Bronchial epithelial cell (primary cell): ENCODE data around the gene TNFRSF19. TPM values are rescaled to one million over a fixed set of nuclear protein-coding genes. Genes with fewer than 3 reads are reported as not detected.

Source experiments
- DNase-seq: peaks from one replicate; pipeline ENCODE4 v3.0.0-alpha.2; 2010; ENCODE audit warnings: low read depth
- FAIRE-seq: peaks from 2 replicates; lab custom pipeline; 2011; peaks lifted over from hg19 to GRCh38; lab: Jason Lieb, UNC
- H3K27me3 ChIP-seq: 2 replicates; pipeline ENCODE4 v1.5.1; 2011; ENCODE audit warnings: low read length; ENCODE audit not compliant: control insufficient read depth, insufficient read depth
- H3K36me3 ChIP-seq: 2 replicates; pipeline ENCODE4 v1.5.1; 2011; ENCODE audit warnings: low read length; ENCODE audit not compliant: control insufficient read depth, insufficient read depth
- H3K4me3 ChIP-seq: 2 replicates; pipeline ENCODE4 v1.5.1; 2011; ENCODE audit warnings: mild to moderate bottlenecking, low read depth, low read length, control low read depth
- total RNA-seq: library from RNA; depleted of rRNA; stranded (reverse); fragments of >200 nt; gene quantifications from 2 replicates; pipeline ENCODE4 v1.2.1, GENCODE V29; 2014
- TF ChIP-seq, protein P1 (sequence below): IDR thresholded peaks from 2 replicates; pipeline ENCODE4 v1.5.1; 2011; ENCODE audit warnings: mild to moderate bottlenecking, moderate library complexity, low read length, control low read depth, inconsistent platforms; ENCODE audit not compliant: insufficient read depth, severe bottlenecking

The TNFRSF19 gene
- total RNA-seq, 1 donor from 2014 or later: 1.3 TPM

DNA sequence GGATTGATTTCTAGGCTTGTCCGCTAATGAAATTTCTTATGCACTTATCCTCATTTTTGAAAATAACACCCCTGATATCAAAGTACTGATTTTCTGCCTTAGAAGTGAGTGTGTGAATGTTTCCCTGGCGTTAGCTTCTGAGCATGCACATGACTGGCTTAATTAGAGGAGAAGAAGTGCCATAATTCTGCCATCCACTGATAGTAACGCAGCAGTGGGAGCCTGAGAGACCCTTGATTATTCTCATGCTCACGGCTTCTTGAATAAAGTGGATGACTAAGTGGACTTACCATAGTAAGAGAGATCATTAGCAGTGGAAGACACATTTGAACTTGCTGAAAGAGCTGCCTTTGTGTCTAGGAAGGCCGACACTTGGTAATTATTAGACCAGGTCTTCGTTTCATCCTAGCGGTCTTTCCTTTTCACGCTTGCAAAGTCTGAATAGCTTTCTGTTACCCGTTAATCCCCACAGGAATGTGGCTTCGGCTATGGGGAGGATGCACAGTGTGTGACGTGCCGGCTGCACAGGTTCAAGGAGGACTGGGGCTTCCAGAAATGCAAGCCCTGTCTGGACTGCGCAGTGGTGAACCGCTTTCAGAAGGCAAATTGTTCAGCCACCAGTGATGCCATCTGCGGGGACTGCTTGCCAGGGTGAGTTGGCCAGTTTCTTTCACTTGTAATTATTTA, 45.3 kb downstream of the TNFRSF19 start:
- no peak for FAIRE-seq
- TF ChIP-seq, protein P1, sequence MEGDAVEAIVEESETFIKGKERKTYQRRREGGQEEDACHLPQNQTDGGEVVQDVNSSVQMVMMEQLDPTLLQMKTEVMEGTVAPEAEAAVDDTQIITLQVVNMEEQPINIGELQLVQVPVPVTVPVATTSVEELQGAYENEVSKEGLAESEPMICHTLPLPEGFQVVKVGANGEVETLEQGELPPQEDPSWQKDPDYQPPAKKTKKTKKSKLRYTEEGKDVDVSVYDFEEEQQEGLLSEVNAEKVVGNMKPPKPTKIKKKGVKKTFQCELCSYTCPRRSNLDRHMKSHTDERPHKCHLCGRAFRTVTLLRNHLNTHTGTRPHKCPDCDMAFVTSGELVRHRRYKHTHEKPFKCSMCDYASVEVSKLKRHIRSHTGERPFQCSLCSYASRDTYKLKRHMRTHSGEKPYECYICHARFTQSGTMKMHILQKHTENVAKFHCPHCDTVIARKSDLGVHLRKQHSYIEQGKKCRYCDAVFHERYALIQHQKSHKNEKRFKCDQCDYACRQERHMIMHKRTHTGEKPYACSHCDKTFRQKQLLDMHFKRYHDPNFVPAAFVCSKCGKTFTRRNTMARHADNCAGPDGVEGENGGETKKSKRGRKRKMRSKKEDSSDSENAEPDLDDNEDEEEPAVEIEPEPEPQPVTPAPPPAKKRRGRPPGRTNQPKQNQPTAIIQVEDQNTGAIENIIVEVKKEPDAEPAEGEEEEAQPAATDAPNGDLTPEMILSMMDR: no peak
- no peaks in the 10 kb centered on the region for H3K36me3 ChIP-seq
- H3K27me3 ChIP-seq: no peaks in the 10 kb centered on the region
- no peak overlapping the region for H3K4me3 ChIP-seq
- DNase-seq: no peak

DNA sequence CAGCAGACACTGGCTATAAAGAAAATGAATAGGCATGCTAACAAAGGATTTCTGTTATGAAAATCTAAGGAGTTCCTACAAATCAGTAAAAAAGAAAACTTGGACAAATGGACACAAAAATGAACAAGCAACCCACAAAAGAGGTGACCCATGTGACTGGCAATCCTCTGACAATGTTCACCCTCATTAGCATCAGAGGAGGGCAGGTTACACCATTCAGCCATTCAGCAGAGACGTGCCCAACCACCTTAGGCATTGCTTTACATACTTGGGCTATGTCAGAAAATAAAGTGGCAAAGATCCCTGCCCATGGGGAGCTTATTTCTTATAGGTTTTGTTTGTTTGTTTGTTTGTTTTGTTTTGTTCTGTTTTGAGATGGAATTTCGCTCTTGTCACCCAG, 46.0 kb downstream of the TNFRSF19 start:
- no peak for FAIRE-seq
- no peaks in the 10 kb centered on the region for H3K36me3 ChIP-seq
- TF ChIP-seq, protein P1: no peak
- no peak overlapping the region for H3K4me3 ChIP-seq
- DNase-seq: no peak
- no peaks in the 10 kb centered on the region for H3K27me3 ChIP-seq

GRCh38 chr13:23617551-23618024, 47.4 kb downstream of the TNFRSF19 start:
- TF ChIP-seq, protein P1: no peak
- no peak for FAIRE-seq
- H3K4me3 ChIP-seq: no peak overlapping the region
- H3K27me3 ChIP-seq: no peaks in the 10 kb centered on the region
- H3K36me3 ChIP-seq: no peaks in the 10 kb centered on the region
- no peak for DNase-seq

GRCh38 chr13:23618341-23618740, 48.1 kb downstream of the TNFRSF19 start:
- FAIRE-seq: no peak
- Histone ChIP-seq H3K27me3 (no peaks in the 10 kb centered on the region), H3K36me3 (no peaks in the 10 kb centered on the region), H3K4me3 (no peak overlapping the region)
- DNase-seq: peak; percentile 96
- TF ChIP-seq, protein P1: no peak

GRCh38 chr13:23619068-23619855, 49.0 kb downstream of the TNFRSF19 start:
- no peak overlapping the region for H3K4me3 ChIP-seq
- FAIRE-seq (no peak), DNase-seq (peak; percentile 66)
- TF ChIP-seq, protein P1: no peak
- H3K36me3 ChIP-seq: no peaks in the 10 kb centered on the region
- no peaks in the 10 kb centered on the region for H3K27me3 ChIP-seq
